Right ventricle myocardium superior (tissue), 1 donor: ENCODE measurements around the gene CENPH. TPM values are rescaled to one million over a fixed set of nuclear protein-coding genes. Genes with fewer than 3 reads are reported as not detected.
A peak's percentile ranks its signal among the peaks of the same experiment; 100 is the strongest.
"Not testable (repeated sequence)": the region's sequence is repeated elsewhere in the genome, so short reads cannot be mapped to it uniquely, and the experiment has no call there.

Experiments used
- ATAC-seq: fragments of 200-7000 bp; cut with Tn5 transposase; one replicate; pipeline ENCODE4 v1.9.1; 2020; ENCODE audit warnings: mild to moderate bottlenecking; ENCODE audit not compliant: poor library complexity
- DNase-seq: peaks from one replicate; pipeline ENCODE4 v3.0.0-alpha.2; 2020
- intact Hi-C: fragments of 100-400 bp; cut with DNase I; formaldehyde crosslinking; loops from one replicate; pipeline ENCODE4 v1.11.2; 2022
- long read RNA-seq: library from polyadenylated mRNA; unstranded; transcript quantifications from one replicate; pipeline ENCODE4 v2.0.0, GENCODE V29; 2021
- total RNA-seq: library from RNA; stranded (reverse); fragmentation: NEBNext Ultra II Directional; extraction: Animal tissue kit (Norgen Biotek cat#: 25700); gene quantifications from one replicate; pipeline ENCODE4 v1.2.1, GENCODE V29; 2021
- donor health status: DM: no; HTN: yes; CAD: no; lungs with severe emphysema.

Gene CENPH
- 3.2 TPM for total RNA-seq
- long read RNA-seq, transcript CENPH-201 (9 exons, 1,389 nt): major isoform, 7 of 7 reads
- long read RNA-seq, partial matches to known transcripts: 0 of 7 reads
- long read RNA-seq, other reads (novel, unspliced or antisense): 0 of 7 reads

GRCh38 chr5:69189162-69190086 is at the start of gene CENPH:
Gene CENPH (plus strand): TSS chr5:69189583. CDS start chr5:69189635, 52 bp downstream.
- intact Hi-C loops: no loop called here
- DNase-seq (peak; percentile 91), ATAC-seq (peak; percentile 100)

- not testable (repeated sequence) for DNase-seq, ATAC-seq
These were observed 49.1 kb upstream of the CENPH start for GRCh38 chr5:69140239-69140638.

GRCh38 chr5:69140827-69141226 is 48.6 kb upstream of the CENPH start:
- no peak for ATAC-seq
- intact Hi-C loops: no loop called here
- DNase-seq: no peak

More at GRCh38 chr5:69140239-69140638, 49.1 kb upstream of the CENPH start:
- intact Hi-C loops: not testable (repeated sequence)

GRCh38 chr5:69148576-69148975 is 40.8 kb upstream of the CENPH start:
- intact Hi-C loops, DNase-seq, ATAC-seq: not testable (repeated sequence)

GRCh38 chr5:69148981-69149675 is 40.3 kb upstream of the CENPH start:
- intact Hi-C loops: no loop called here
- ATAC-seq (no peak), DNase-seq (no peak)

- DNase-seq: no peak
- ATAC-seq: no peak
- intact Hi-C loops: no loop called here
These were observed 39.7 kb upstream of the CENPH start for GRCh38 chr5:69149676-69150010.

- DNase-seq: no peak
- no peak for ATAC-seq
- intact Hi-C loops: no loop called here
These were observed 36.7 kb upstream of the CENPH start for GRCh38 chr5:69152731-69153130.

- DNase-seq (no peak), ATAC-seq (no peak)
- intact Hi-C loops: no loop called here
These were observed 32.9 kb upstream of the CENPH start for GRCh38 chr5:69156456-69156855.

- DNase-seq (no peak), ATAC-seq (no peak)
- intact Hi-C loops: no loop called here
These were observed 31.3 kb upstream of the CENPH start for GRCh38 chr5:69158039-69158438.

- no peak for DNase-seq
- intact Hi-C loops: no loop called here
- ATAC-seq: no peak
These were observed 28.7 kb upstream of the CENPH start for GRCh38 chr5:69160651-69161050.

- intact Hi-C loops: loop anchor here (2.0 kb wide), 1 partner anchor 72 kb away; the partner anchor contains the start of gene SLC30A5
- peak; percentile 98 for DNase-seq
- ATAC-seq: peak; percentile 100
These were observed 22.5 kb upstream of the CENPH start, which contains the start of gene CCNB1 for GRCh38 chr5:69166686-69167492. Gene CCNB1 (plus strand): TSS chr5:69167150. CDS start chr5:69167263, 113 bp downstream.

GRCh38 chr5:69167493-69167855 is 21.9 kb upstream of the CENPH start:
- DNase-seq (no peak), ATAC-seq (no peak)
- intact Hi-C loops: loop anchor here (2.0 kb wide), 1 partner anchor 73 kb away; the partner anchor contains the start of gene SLC30A5

GRCh38 chr5:69167929-69168328 is 21.5 kb upstream of the CENPH start:
- DNase-seq (no peak), ATAC-seq (no peak)
- intact Hi-C loops: loop anchor here (2.0 kb wide), 1 partner anchor 73 kb away; the partner anchor contains the start of gene SLC30A5

- no peak for DNase-seq
- intact Hi-C loops: no loop called here
- no peak for ATAC-seq
These were observed 18.9 kb upstream of the CENPH start for GRCh38 chr5:69170495-69170894.

GRCh38 chr5:69170969-69171368 is 18.4 kb upstream of the CENPH start:
- no peak for ATAC-seq
- intact Hi-C loops: no loop called here

GRCh38 chr5:69181659-69182293 is 7.6 kb upstream of the CENPH start:
- DNase-seq, intact Hi-C loops, ATAC-seq: not testable (repeated sequence)

More at GRCh38 chr5:69170969-69171368, 18.4 kb upstream of the CENPH start:
- no peak for DNase-seq

- no peak for ATAC-seq
- intact Hi-C loops: no loop called here
- no peak for DNase-seq
These were observed 4.8 kb upstream of the CENPH start for GRCh38 chr5:69184621-69185020.

- DNase-seq (no peak), ATAC-seq (no peak)
- intact Hi-C loops: no loop called here
These were observed 2.0 kb upstream of the CENPH start for GRCh38 chr5:69187342-69187741.
